Measurements from ENCODE around the gene ALDOA. TPM values are rescaled to one million over a fixed set of nuclear protein-coding genes. Genes with fewer than 3 reads are reported as not detected.
"Not testable (repeated sequence)": the region's sequence is repeated elsewhere in the genome, so short reads cannot be mapped to it uniquely, and the experiment has no call there.

The ALDOA gene
- total RNA-seq, 1 donor from 2014 or later = 1,422 TPM

DNA sequence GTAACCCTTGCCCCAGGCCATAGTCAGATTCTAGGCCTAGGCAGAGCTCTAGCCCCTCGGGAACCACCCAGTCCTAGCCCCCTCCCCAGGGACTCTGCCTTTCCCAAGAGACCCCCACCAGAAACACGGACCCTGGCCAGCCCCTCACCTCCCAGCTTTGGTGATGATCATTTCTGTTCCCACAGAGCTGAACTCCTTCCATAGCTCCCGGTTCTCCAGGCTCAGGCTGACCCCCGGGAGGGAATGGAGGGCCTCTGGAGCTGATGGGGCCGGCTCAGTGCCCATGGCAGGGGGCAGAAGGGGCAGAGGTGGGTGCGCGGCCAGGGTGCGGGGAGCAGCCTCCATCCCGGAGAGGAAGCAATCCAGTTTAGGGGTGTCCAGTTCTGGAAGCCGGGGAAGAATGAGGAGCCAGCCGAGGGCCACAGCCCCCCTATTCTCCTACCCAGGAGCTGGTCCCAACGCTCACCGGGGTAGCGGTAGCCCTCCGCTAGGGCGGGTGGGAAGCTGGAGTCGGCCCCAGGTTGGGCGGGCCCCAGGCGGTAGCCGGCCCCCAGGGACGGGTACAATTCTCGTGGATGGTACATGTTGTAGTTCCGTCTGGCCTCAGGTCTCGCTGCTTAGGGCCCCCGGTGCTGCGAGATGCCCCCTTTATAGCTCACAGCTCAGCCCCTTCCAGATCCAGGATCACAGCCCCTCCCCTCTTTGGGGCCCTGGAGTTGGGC lies 25.2 kb downstream of the ALDOA start:
- no peak for DNase-seq (ENCODE audit: low spot score)

DNA sequence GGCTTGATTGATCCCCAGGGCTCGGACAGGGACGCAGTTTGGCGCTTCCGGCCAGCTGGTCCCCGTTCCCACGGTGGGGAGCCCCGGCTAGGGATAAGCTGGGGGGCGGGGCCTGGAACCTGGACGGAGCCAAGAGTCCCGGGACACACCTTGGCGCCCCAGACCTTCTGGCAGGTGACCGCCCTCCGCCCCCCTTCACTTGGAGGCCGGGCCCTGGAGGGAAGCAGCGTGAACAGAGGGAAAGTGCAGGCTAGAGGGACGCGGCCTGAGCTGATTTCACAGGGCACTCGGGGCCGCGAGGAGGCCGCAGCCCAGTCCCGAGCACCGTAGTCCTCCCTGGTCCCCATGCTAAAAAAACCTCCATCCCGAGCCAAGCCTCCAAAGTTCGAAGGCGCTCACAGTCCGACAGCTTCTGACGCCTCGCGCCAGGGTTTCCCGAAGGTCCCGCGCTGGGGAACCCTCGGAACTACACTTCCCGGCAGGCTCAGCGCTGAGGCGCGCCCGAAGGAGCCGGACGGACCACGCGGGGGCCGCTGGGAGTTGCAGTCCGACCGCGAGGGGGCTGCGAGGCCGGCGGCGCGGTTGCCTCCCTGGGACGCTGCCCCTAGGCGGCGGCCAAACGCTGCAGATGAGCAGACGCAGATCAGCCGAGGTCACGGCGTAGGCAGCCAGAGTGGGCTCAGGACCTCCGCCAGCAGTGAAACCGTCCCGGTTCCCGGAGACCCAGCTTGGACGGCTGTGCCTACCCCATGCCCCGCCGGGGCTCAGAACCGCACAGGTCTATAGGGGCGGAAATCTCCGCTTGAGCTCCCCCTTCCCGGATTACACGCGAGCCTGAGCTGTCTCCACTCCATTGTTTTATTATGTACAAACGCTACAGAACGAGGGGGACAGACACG lies 26.2 kb downstream of the ALDOA start, which contains the start of gene TBX6:
TBX6 (minus strand) TSS at position 451 of the 899 bp plus-strand sequence. CDS start 731 bp downstream, outside the sequence.
- DNase-seq (ENCODE audit: low spot score) = peak; percentile 93

GRCh38 chr16:30092373-30093010 lies 26.9 kb downstream of the ALDOA start:
- peak; percentile 76 for DNase-seq (ENCODE audit: low spot score)

DNA sequence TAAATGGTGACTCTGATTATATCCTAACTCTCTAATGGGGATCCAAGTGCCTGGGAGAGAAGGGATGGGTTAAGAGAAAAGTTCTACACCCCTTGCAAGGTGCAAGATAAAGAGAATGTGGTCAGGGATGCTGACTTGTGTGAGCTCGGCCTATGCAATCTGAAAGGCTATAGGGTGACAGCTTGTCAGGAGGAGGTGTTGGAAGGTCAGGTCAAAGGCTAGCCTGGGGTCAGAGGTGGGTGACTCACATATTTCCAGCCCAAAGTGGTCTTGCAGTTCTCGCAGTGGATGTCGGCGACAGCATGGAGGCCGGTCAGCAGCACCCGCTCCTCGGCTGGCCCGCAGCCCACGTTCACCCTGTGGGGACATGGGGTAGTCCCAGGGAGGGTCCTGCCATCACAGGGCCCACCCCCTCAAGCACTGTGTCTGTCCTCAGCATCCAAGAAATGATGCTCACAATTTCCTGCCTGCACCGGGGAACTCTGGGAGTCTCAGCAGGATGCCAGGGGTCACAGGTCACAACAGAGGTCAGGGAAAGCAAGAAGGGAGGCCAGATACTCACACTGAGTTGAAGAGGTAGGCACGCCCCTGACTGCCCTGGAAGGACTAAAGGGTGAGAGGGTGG lies 29.1 kb downstream of the ALDOA start:
- DNase-seq (ENCODE audit: low spot score) = no peak

- no peak for DNase-seq (ENCODE audit: low spot score)
These were observed 29.9 kb downstream of the ALDOA start for GRCh38 chr16:30095166-30096078.

GRCh38 chr16:30096105-30096861 lies 30.7 kb downstream of the ALDOA start, which contains the start of gene YPEL3:
Gene YPEL3 (minus strand): TSS chr16:30096213. CDS start chr16:30095482, 731 bp downstream.
- DNase-seq (ENCODE audit: low spot score) = peak; percentile 93

GRCh38 chr16:30096862-30097563 lies 31.5 kb downstream of the ALDOA start:
- DNase-seq (ENCODE audit: low spot score) = no peak

DNA sequence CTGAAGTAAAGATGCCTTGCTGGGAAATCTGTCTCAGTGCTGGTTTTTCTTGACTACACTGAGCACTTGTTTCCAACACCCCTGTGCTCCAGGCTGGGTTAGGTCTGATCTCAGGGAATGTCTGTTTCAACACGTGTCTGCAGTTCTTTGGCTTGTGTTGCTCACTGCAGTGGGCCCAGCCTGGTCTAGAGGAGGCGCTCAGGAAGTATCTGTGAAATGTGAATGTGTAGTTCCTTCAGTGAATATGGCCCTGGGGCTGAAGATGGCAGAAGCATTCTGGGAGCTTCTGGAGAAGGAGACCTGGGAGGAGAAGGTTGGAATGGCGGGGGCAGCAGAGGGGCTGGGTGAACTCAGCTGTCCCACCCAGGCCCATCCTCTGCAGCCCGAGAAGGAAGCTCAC lies 38.5 kb downstream of the ALDOA start:
- DNase-seq (ENCODE audit: low spot score) = no peak

- DNase-seq (ENCODE audit: low spot score) = peak; percentile 56
These were observed 38.9 kb downstream of the ALDOA start for GRCh38 chr16:30104492-30104891.

DNA sequence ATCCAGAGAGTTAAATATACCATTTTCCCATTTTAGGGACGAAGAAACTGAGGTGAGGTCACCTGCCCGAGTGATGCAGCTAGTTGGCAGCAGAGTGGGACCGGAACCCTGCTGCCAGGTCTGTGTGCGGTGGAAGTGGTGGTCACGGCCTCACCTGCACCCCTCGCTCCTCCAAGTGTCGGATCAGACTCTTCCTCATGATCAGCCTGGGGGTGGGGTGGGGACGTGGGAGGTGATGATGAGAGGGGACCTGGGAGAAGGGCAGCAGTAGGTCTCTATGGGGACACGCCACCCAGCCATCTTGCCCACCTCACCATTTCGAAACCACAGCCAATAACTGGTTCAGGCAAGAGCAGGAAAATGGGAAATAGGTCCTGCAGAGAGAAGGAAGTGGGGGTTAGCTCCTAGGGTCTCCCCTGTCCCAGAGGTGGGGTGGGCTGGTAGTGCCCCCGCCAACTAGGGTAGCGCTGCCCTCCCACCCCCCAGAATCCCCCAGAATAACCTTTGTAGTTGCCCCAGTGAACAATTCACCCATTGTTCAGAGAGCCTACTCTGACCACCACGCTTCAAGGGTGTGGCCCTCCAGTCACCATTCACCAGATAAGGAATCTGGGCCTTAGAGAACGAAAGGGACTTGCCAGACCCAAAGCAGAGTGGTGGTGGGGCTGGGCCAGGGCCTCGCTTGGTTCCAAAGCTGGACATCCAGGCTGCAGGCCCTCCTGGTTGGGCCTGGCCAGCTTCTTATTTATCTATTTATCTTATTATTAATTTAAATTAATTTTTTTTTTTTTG lies 42.7 kb downstream of the ALDOA start:
- DNase-seq (ENCODE audit: low spot score) = no peak

- DNase-seq (ENCODE audit: low spot score) = no peak
These were observed 45.1 kb downstream of the ALDOA start for GRCh38 chr16:30110661-30111060.

DNA sequence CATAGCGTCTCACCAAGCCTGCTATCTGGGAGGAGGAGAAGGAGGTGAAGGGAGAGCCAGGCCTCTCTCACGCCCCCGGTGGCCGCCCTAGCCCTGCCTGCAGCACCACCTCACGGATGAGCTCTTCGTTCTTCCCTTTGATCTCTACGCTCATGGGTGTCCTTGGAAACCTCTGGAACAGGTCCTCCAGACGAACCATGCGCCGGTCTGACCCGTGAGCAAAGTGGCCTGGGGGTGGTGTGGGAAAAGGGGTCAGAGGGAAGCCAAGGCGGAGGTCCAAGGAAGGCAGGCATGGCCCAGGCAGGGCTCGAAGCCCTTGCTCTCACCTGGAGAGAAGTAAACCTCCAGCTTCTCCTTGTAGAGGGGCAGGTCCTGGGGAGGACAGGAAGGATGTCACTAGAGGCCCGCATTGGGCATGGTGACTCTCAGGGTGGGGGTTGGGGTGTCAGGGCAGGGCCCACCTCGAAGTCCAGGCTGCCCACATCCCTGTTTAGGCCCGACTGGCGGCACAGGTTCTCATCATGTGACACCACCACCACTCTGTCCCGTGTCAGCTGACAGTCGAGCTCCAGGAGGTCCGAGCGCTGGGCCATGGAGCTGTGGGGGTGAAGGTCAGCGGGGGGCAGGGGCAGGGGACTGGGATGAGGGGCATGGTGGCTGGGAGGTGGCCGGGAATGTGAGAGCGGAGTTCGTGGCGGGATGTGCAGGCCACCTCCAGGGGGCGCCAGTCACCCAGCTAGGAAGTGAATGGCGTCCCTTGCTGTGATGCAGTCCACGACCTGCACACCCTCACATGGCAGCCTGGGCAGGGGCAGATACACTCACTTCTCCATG lies 46.9 kb downstream of the ALDOA start:
- peak; percentile 38 for DNase-seq (ENCODE audit: low spot score)

DNA sequence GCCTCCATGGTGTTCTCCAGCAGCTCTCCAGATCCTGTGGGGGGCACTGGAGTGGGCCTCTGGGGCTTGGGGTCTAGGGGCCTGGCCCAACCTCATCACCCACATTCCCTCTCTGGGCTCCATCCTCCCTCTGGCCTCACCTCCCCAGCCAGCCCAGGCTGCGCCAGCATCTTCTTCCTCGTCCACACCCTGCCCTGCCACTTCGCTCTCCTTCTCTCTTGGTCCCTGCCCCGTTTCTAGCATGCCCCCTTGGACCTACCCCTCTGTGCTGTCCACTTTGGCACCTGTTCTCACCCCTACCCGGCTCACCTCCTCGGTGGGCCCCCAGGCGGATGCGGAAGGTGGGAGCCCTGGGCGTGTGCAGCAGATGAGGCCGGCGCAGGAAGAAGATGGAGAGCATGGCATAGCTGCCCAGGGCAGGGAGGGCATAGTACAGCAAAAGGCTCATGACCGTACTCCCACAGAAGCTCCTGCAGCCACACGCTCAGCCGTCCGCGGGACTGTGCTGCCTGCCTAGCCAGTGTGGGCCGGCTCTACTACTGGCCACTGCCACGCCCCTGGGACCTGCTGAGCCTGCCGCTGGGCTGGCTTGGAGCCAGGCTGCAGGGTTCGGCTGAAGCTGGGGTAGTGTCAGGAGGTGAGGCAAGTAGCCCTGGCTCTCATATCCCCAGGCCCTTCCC lies 47.6 kb downstream of the ALDOA start, which contains the start of gene GDPD3:
GDPD3 (minus strand) TSS at position 507 of the 680 bp plus-strand sequence; CDS start at position 448, 59 bp downstream.
- peak; percentile 49 for DNase-seq (ENCODE audit: low spot score)

DNA sequence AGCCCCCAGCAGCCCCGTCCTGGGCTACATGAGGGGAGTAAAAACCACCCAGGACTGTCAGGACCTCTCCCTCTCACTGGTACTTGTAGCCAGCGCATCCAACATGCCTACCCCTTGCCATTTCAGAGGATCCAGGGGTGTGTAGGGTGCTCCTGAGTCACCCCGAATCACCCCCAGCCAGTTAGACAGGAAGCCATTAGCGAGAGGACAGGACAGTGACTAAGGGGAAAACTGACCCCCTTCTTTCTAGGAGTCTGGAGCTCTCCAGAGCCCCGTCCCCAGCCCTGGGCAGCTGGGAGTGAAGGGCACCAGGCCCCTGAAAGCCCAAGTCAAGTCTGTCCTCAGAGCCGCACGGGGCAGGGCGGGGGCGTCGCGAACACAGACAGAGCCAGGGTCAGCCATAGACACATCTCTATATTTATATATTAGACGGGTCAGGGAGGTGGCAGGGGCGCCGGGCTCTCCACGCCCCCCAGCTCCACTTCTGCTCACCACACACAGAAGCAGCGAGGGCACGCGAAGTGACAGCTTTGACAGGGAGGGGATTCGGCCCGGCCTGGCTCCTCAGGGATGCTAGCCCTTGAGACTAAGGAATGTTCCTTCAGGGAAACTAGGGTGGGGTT lies 48.3 kb downstream of the ALDOA start:
- no peak for DNase-seq (ENCODE audit: low spot score)

DNA sequence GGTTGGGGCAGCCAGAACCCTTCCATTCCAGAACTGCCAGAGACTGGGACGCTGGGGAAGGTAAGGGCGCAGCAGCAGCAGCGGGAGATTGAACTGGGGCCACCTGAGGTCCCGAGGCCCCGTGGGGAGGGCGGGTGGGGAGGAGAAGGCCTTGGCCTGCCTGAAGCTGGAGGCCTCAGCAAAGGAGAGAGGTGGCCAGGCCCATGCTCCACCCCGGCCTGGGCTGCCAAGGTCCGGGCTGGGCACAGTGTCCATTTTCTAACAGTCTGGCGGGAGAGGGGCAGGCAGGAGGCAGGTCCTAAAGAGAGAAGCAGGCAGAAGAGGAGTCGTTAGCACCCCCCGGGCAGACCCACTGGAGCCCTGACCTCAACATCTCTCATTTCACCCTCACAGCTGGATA lies 48.9 kb downstream of the ALDOA start:
- DNase-seq (ENCODE audit: low spot score) = no peak

- DNase-seq (ENCODE audit: low spot score) = not testable (repeated sequence)
These were observed 49.3 kb downstream of the ALDOA start for GRCh38 chr16:30114833-30115232.

Measured in mucosa of gallbladder (tissue), 1 donor.